GM23248 (cell line): ENCODE measurements around the gene MACROD2. TPM values are rescaled to one million over a fixed set of nuclear protein-coding genes. Genes with fewer than 3 reads are reported as not detected.

Experiments used
- DNase-seq: peaks from one replicate; pipeline ENCODE4 v3.0.0-alpha.2; 2015
- H2AFZ ChIP-seq: fragments of 200-600 bp; sonication (generic); 2 replicates; pipeline ENCODE4 v1.6.1; 2016; ENCODE audit warnings: antibody characterized with exemption
- H3F3A ChIP-seq: fragments of 200-600 bp; sonication (generic); 2 replicates; pipeline ENCODE4 v1.6.1; 2016; ENCODE audit warnings: mild to moderate bottlenecking, antibody characterized with exemption, mixed run types; ENCODE audit not compliant: insufficient read depth
- H3K27ac ChIP-seq: fragments of 200-600 bp; sonication (generic); 2 replicates; pipeline ENCODE4 v1.5.1; 2016; ENCODE audit warnings: mild to moderate bottlenecking
- H3K27me3 ChIP-seq: fragments of 200-600 bp; sonication (generic); replicated peaks from 2 replicates; pipeline ENCODE4 v1.6.1; 2016; ENCODE audit warnings: mild to moderate bottlenecking; ENCODE audit not compliant: insufficient read depth
- H3K36me3 ChIP-seq: fragments of 200-600 bp; sonication (generic); 2 replicates; pipeline ENCODE4 v1.6.1; 2016; ENCODE audit warnings: low read depth, mild to moderate bottlenecking
- H3K4me1 ChIP-seq: fragments of 200-600 bp; sonication (generic); 2 replicates; pipeline ENCODE4 v1.6.1; 2016; ENCODE audit warnings: mild to moderate bottlenecking; ENCODE audit not compliant: insufficient read depth
- H3K4me2 ChIP-seq: fragments of 200-600 bp; sonication (generic); one replicate; pipeline ENCODE4 v1.6.1; 2016; ENCODE audit warnings: mild to moderate bottlenecking; ENCODE audit not compliant: unreplicated experiment
- H3K4me3 ChIP-seq: fragments of 200-600 bp; sonication (generic); 2 replicates; pipeline ENCODE4 v1.5.1; 2016; ENCODE audit warnings: mild to moderate bottlenecking
- H3K79me2 ChIP-seq: fragments of 200-600 bp; sonication (generic); 2 replicates; pipeline ENCODE4 v1.6.1; 2016; ENCODE audit warnings: mild to moderate bottlenecking; ENCODE audit not compliant: insufficient read depth
- H3K9ac ChIP-seq: fragments of 200-600 bp; sonication (generic); 2 replicates; pipeline ENCODE4 v1.6.1; 2016; ENCODE audit warnings: mild to moderate bottlenecking
- H3K9me2 ChIP-seq: fragments of 200-600 bp; sonication (generic); 2 replicates; pipeline ENCODE4 v1.6.1; 2016; ENCODE audit warnings: mixed run types, mild to moderate bottlenecking, moderate library complexity; ENCODE audit not compliant: insufficient read depth
- H3K9me3 ChIP-seq: fragments of 200-600 bp; sonication (generic); one replicate; pipeline ENCODE4 v1.6.1; 2017; ENCODE audit warnings: low read depth
- H4K20me1 ChIP-seq: fragments of 200-600 bp; sonication (generic); 2 replicates; pipeline ENCODE4 v1.6.0; 2016; ENCODE audit not compliant: insufficient read depth
- EZH2 ChIP-seq: fragments of 200-600 bp; sonication (generic); IDR thresholded peaks from 2 replicates; pipeline ENCODE4 v1.6.1; 2018; ENCODE audit warnings: antibody characterized with exemption, mild to moderate bottlenecking; ENCODE audit not compliant: insufficient read depth, poor library complexity, severe bottlenecking
- EZH2phosphoT487 ChIP-seq: fragments of 200-600 bp; sonication (generic); IDR thresholded peaks from 2 replicates; pipeline ENCODE4 v1.6.1; 2018; ENCODE audit warnings: antibody characterized with exemption, moderate library complexity, mild to moderate bottlenecking, low read depth; ENCODE audit not compliant: insufficient read depth
- WGBS, 2 experiments: methylation state at CpG; one replicate each; pipeline ENCODE4 v1.1.6; 2015 to 2017; ENCODE audit warnings: low lambda C conversion rate in 2 of 2, low coverage in 1 of 2; ENCODE audit errors: missing lambda C conversion rate in 2 of 2; 5-methylcytosine and 5-hydroxymethylcytosine counted together
- in situ Hi-C: fragments of 300-500 bp; cut with MboI; formaldehyde crosslinking; loops from 2 replicates; pipeline ENCODE4 v1.15.0; 2020
- polyA plus RNA-seq: library from polyadenylated mRNA; unstranded; fragments of >200 nt; fragmentation: Nextera tagmentation; extraction: Ambion mirVana; gene quantifications from 2 replicates; pipeline ENCODE4 v1.2.1, GENCODE V29; 2016
- total RNA-seq: library from RNA; depleted of rRNA; stranded (reverse); fragments of >200 nt; shearing (Covaris generic); gene quantifications from 2 replicates; pipeline ENCODE4 v1.2.3, GENCODE V29; 2014

Gene MACROD2
- total and polyA plus RNA-seq, 2 experiments from 2014 or later: 1.1 to 3.1 TPM

DNA sequence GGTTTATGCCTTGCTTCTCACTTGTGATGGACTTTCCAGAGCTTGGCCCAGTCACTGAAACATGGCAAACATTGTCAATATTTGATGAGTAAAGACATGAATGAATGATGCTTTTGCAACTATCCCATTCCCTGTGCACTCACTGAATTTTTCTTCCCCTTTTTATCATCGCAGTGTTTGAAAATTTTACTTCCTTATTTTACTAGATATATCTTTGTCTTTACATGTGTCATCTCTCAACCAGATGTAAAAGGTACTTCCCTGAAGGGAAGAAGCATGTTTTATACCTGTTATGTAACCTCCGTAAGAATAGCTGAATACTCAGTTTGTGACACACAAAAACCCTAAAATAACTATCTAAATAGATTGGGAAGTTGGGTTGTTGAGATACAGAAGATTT is 886.8 kb downstream of the MACROD2 start:
- no peak overlapping the region for H3K27ac ChIP-seq
- in situ Hi-C loops: no loop called here
- H3K4me3 ChIP-seq: no peak overlapping the region
- no peak overlapping the region for H3K9ac ChIP-seq
- 0 out of 2 replicates have a peak, but pooled peaks cover 5% of the 10 kb centered on the region for H3K9me2 ChIP-seq
- H3F3A ChIP-seq: peaks cover 18% of the 10 kb centered on the region
- DNase-seq: no peak
- no peaks in the 10 kb centered on the region for H3K9me3 ChIP-seq
- no peaks in the 10 kb centered on the region for H4K20me1 ChIP-seq
- H2AFZ ChIP-seq: no peak overlapping the region
- peaks cover 26% of the 10 kb centered on the region for H3K4me1 ChIP-seq
- WGBS, 2 experiments: 80 to 89% methylated on average over 2 of the region's 2 CpGs
- H3K4me2 ChIP-seq: no peak overlapping the region
- TF ChIP-seq EZH2: no peak
- TF ChIP-seq EZH2phosphoT487: no peak
- H3K79me2 ChIP-seq: no peaks in the 10 kb centered on the region
- H3K36me3 ChIP-seq: no peaks in the 10 kb centered on the region
- H3K27me3 ChIP-seq: no peaks in the 10 kb centered on the region

DNA sequence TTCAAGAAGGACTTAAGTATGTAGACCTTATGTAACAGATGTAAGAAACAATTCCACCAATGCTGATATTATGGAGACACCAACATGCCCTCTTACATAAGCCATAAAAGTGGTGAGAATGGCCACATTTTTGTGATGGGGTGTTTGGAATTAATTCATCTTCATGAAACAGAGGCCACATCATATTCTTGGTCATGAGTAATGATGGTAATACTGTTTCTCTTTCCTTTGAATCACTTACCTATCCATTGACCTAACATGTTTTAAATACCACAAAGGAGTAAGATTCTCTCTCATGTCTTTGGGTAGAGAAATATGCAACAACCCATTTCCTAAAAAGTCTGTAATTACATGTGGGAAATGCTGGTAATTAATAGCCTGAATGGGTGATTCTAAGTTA is 887.5 kb downstream of the MACROD2 start:
- Histone ChIP-seq H3K27me3 (no peaks in the 10 kb centered on the region), H3K9me2 (0 out of 2 replicates have a peak, but pooled peaks cover 5% of the 10 kb centered on the region), H3K79me2 (no peaks in the 10 kb centered on the region), H3K4me1 (peaks cover 26% of the 10 kb centered on the region), H2AFZ (no peak overlapping the region), H4K20me1 (no peaks in the 10 kb centered on the region), H3K4me3 (no peak overlapping the region), H3F3A (peaks cover 18% of the 10 kb centered on the region), H3K9ac (no peak overlapping the region), H3K4me2 (no peak overlapping the region), H3K9me3 (no peaks in the 10 kb centered on the region), H3K27ac (no peak overlapping the region), H3K36me3 (no peaks in the 10 kb centered on the region)
- TF ChIP-seq EZH2phosphoT487 (no peak), EZH2 (no peak)
- no peak for DNase-seq
- in situ Hi-C loops: no loop called here

DNA sequence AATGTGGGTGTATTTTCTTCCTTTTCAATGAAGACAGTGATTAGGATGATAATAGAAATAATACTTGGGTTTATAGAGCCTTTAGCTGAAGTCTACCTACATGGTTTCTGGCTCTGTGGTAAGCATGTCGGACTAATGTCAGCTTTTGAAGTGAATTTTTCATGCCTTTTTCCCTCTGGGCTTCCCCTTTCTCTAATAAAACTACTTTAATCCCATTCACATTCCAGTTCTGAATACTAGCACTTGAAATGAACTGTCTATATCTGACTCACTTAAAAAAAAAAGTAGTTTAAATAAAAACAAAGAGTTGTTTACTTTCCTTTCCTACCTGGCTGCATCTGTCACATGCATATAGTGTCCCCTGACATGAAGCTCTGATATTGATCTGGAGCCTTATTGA is 888.0 kb downstream of the MACROD2 start:
- Histone ChIP-seq H3F3A (peaks cover 18% of the 10 kb centered on the region), H3K9me3 (no peaks in the 10 kb centered on the region), H3K27me3 (no peaks in the 10 kb centered on the region), H3K4me1 (peaks cover 26% of the 10 kb centered on the region), H3K4me2 (no peak overlapping the region), H3K27ac (no peak overlapping the region), H3K9ac (no peak overlapping the region), H3K4me3 (no peak overlapping the region), H3K36me3 (no peaks in the 10 kb centered on the region), H3K9me2 (0 out of 2 replicates have a peak, but pooled peaks cover 5% of the 10 kb centered on the region), H4K20me1 (no peaks in the 10 kb centered on the region), H2AFZ (no peak overlapping the region), H3K79me2 (no peaks in the 10 kb centered on the region)
- no peak for DNase-seq
- no peak for TF ChIP-seq EZH2phosphoT487
- TF ChIP-seq EZH2: no peak
- in situ Hi-C loops: no loop called here
- WGBS, 2 experiments: 32 to 59% methylated on average over 1 of the region's 1 CpG

DNA sequence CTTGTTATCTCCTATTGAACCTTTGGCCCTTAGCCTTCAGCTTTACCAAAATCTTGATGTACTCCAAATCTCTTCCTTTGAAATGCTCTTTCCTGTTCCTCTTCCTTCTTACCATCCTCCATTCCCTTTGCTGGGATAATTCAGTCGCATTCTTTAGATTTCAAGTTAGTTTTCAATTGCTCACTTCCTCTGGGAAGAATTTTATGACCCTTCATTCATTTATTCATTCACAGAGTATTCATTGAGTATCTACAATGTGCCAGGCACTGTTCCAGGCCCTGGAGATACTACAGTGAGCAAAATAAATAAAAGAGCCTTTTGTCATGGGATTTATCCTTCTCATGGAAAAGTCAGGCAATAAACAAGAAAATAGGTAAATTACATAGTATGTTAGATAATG is 890.3 kb downstream of the MACROD2 start:
- Histone ChIP-seq H3K4me1 (peaks cover 12% of the 10 kb centered on the region; the same call in 1 of the 2 replicates), H3K9ac (no peak overlapping the region), H3F3A (no peaks in the 10 kb centered on the region), H3K9me3 (no peaks in the 10 kb centered on the region), H4K20me1 (no peaks in the 10 kb centered on the region), H2AFZ (no peak overlapping the region), H3K4me2 (no peak overlapping the region), H3K36me3 (no peaks in the 10 kb centered on the region), H3K4me3 (no peak overlapping the region), H3K9me2 (0 out of 2 replicates have a peak, but pooled peaks cover 5% of the 10 kb centered on the region), H3K27ac (no peak overlapping the region), H3K79me2 (no peaks in the 10 kb centered on the region), H3K27me3 (no peaks in the 10 kb centered on the region)
- in situ Hi-C loops: no loop called here
- no peak for DNase-seq
- WGBS, 2 experiments: 72 to 79% methylated on average over 1 of the region's 1 CpG
- TF ChIP-seq EZH2phosphoT487: no peak
- TF ChIP-seq EZH2: no peak

DNA sequence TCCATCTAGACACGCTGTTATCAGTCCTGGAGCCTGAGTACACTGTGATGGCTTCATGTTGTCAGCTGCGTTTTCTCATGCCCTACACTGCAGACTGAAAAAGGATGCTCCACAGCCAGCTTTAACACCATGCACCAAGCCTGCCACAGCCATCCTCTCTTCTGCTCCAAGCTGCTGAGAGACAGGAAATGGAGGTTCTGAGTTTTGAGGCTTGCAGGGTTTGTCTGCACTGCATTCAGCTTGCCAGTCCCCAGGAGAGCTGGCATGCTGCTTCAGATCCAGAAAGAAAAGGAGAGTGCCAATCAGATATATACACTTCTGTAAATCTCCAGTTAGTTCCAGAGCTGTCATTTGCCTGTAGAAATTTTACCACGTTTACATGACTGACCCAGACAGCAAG is 892.8 kb downstream of the MACROD2 start:
- H3F3A ChIP-seq: no peaks in the 10 kb centered on the region
- H3K36me3 ChIP-seq: no peaks in the 10 kb centered on the region
- no peak for TF ChIP-seq EZH2phosphoT487
- no peak for TF ChIP-seq EZH2
- H3K9me3 ChIP-seq: no peaks in the 10 kb centered on the region
- H4K20me1 ChIP-seq: no peaks in the 10 kb centered on the region
- H3K27me3 ChIP-seq: no peaks in the 10 kb centered on the region
- H3K9ac ChIP-seq: no peak overlapping the region
- no peak overlapping the region for H3K4me3 ChIP-seq
- H2AFZ ChIP-seq: no peak overlapping the region
- peaks cover 7% of the 10 kb centered on the region; the same call in 1 of the 2 replicates for H3K4me1 ChIP-seq
- no peak overlapping the region for H3K4me2 ChIP-seq
- H3K27ac ChIP-seq: no peak overlapping the region
- WGBS, 2 experiments: 96% methylated on average over 3 of the region's 3 CpGs
- in situ Hi-C loops: no loop called here
- H3K9me2 ChIP-seq: 0 out of 2 replicates have a peak, but pooled peaks cover under 1% of the 10 kb centered on the region
- DNase-seq: no peak
- H3K79me2 ChIP-seq: no peaks in the 10 kb centered on the region
